Upper lobe of right lung (tissue), 1 donor: ENCODE data around the gene LSM4. TPM values are rescaled to one million over a fixed set of nuclear protein-coding genes. Genes with fewer than 3 reads are reported as not detected.
A peak's percentile ranks its signal among the peaks of the same experiment; 100 is the strongest.
"Not testable (repeated sequence)": the region's sequence is repeated elsewhere in the genome, so short reads cannot be mapped to it uniquely, and the experiment has no call there.

ENCODE experiments used
- ATAC-seq: fragments of 200-7000 bp; cut with Tn5 transposase; one replicate; pipeline ENCODE4 v1.9.1; 2020; ENCODE audit warnings: mild to moderate bottlenecking, moderate library complexity
- DNase-seq: peaks from one replicate; pipeline ENCODE4 v3.0.0-alpha.2; 2020
- H3K27ac ChIP-seq: fragments of 200-600 bp; one replicate; pipeline ENCODE4 v1.8.0; 2022
- H3K27me3 ChIP-seq: fragments of 200-600 bp; one replicate; pipeline ENCODE4 v1.8.0; 2022; ENCODE audit warnings: mild to moderate bottlenecking
- H3K36me3 ChIP-seq: fragments of 200-600 bp; one replicate; pipeline ENCODE4 v1.8.0; 2022
- H3K4me1 ChIP-seq: fragments of 200-600 bp; one replicate; pipeline ENCODE4 v1.8.0; 2022
- H3K4me3 ChIP-seq: fragments of 200-600 bp; one replicate; pipeline ENCODE4 v1.8.0; 2022; ENCODE audit warnings: mild to moderate bottlenecking
- H3K9me3 ChIP-seq: fragments of 200-600 bp; one replicate; pipeline ENCODE4 v1.8.0; 2022
- intact Hi-C: fragments of 100-400 bp; cut with DNase I; formaldehyde crosslinking; loops from one replicate; pipeline ENCODE4 v1.11.0; 2022
- long read RNA-seq: library from polyadenylated mRNA; unstranded; transcript quantifications from one replicate; pipeline ENCODE4 v2.0.0, GENCODE V29; 2021
- total RNA-seq: library from RNA; stranded (reverse); fragmentation: NEBNext Ultra II Directional; extraction: Animal tissue kit (Norgen Biotek cat#: 25700); gene quantifications from one replicate; pipeline ENCODE4 v1.2.1, GENCODE V29; 2021
- TF ChIP-seq, protein P1 (sequence below): fragments of 200-600 bp; IDR thresholded peaks from one replicate; pipeline ENCODE4 v1.8.0; 2022; ENCODE audit warnings: antibody characterized with exemption
- donor health status: DM: no; HTN: yes; CAD: no; lungs with severe emphysema.

The LSM4 gene
- total RNA-seq: 76.9 TPM
- long read RNA-seq, transcript LSM4-203 (5 exons, 1,908 nt): major isoform, 92 of 108 reads
- long read RNA-seq, partial matches to known transcripts: 3 of 108 reads
- long read RNA-seq, other reads (novel, unspliced or antisense): 9 of 108 reads

DNA sequence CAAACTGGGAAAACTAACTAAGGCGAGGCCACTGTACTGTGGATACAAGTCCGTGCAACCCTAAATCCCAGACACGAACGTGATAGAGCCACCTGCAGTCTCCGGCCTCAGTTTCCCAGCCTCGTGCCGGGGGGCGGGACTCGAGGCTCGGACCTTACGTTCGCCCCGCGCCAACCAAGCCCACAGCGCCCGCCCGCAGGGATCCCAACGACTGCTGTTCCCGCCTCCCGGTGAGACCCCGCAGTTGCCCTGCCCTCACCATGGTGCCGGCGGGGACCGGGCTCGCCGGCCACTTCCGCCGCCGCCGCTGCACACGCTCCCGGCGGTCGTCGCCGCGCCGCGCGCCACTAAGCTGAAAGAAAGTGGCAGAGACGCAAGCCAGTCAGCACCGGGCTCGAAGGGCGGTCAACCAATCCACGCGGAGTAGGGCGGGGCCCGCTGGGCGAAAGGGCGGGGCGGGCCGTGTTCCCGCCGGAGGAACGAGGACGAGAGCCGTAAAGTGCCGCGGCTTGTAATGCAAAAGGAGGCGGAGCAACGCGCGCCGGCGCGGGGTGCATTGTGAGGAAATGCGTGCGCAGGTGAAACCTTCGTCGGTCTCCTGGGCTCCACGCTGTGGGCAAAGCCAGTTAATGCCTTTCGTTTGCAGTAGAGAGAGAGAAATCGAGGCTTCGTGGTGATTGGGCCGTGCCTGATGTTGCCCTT lies at the start of gene LSM4:
Gene LSM4 (minus strand): TSS at position 318 of the 702 bp plus-strand sequence. CDS start 56 bp downstream, at position 262.
- H3K9me3 ChIP-seq: no peaks in the 10 kb centered on the region
- no peaks in the 10 kb centered on the region for H3K36me3 ChIP-seq
- H3K27me3 ChIP-seq: no peaks in the 10 kb centered on the region
- peak within 1 kb of the TSS; percentile 96 for H3K27ac ChIP-seq
- H3K4me3 ChIP-seq: peak within 1 kb of the TSS; percentile 88
- DNase-seq (peak; percentile 99), ATAC-seq (peak; percentile 96)
- H3K4me1 ChIP-seq: peaks cover 53% of the 10 kb centered on the region
- TF ChIP-seq, protein P1, sequence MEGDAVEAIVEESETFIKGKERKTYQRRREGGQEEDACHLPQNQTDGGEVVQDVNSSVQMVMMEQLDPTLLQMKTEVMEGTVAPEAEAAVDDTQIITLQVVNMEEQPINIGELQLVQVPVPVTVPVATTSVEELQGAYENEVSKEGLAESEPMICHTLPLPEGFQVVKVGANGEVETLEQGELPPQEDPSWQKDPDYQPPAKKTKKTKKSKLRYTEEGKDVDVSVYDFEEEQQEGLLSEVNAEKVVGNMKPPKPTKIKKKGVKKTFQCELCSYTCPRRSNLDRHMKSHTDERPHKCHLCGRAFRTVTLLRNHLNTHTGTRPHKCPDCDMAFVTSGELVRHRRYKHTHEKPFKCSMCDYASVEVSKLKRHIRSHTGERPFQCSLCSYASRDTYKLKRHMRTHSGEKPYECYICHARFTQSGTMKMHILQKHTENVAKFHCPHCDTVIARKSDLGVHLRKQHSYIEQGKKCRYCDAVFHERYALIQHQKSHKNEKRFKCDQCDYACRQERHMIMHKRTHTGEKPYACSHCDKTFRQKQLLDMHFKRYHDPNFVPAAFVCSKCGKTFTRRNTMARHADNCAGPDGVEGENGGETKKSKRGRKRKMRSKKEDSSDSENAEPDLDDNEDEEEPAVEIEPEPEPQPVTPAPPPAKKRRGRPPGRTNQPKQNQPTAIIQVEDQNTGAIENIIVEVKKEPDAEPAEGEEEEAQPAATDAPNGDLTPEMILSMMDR: peak; percentile 29
- intact Hi-C loops: loop anchor here (5.0 kb wide), 1 partner anchor 41 kb away; the partner anchor contains the start of gene JUND

DNA sequence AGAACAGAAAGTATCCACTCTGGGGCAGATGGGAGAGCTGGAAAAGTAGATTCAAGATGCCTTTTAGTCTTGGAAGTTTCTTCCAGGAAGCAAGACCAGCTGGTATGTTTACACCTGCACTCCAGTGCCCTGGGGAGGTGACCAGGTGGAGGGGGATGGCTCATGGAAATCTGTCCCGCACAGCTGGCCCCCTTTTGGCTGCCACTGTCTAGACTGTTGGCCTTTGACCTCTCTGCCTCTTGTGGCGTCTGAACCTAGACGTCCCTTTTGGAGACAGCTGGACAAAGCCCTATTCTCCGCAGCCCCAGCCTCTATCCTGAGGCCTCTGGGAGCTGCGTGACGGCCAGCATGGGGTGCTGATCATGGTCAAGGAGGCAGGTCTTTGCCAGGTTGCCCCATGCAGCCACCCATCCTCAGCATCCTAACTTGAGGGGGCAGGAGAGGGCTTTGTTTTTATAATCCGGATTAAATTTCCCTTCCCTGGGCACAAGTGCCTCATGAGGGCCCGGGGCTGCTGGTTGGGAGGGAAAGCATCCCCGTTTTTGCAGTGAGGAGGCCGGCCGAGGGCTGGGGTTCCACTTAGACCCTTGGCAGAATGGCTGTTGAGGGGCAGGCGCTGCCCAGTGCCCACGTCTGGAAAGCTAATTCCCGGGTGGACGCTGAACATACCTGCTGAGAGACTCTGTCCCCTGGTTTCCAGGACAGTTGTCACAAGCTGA lies 45.8 kb upstream of the LSM4 start:
- intact Hi-C loops: no loop called here
- Histone ChIP-seq H3K27me3 (no peaks in the 10 kb centered on the region), H3K4me1 (peaks cover 32% of the 10 kb centered on the region), H3K9me3 (no peaks in the 10 kb centered on the region), H3K4me3 (no peak overlapping the region), H3K36me3 (peaks cover under 1% of the 10 kb centered on the region), H3K27ac (peak overlapping the region; percentile 45)
- TF ChIP-seq, protein P1: no peak
- ATAC-seq (peak; percentile 46), DNase-seq (no peak)

DNA sequence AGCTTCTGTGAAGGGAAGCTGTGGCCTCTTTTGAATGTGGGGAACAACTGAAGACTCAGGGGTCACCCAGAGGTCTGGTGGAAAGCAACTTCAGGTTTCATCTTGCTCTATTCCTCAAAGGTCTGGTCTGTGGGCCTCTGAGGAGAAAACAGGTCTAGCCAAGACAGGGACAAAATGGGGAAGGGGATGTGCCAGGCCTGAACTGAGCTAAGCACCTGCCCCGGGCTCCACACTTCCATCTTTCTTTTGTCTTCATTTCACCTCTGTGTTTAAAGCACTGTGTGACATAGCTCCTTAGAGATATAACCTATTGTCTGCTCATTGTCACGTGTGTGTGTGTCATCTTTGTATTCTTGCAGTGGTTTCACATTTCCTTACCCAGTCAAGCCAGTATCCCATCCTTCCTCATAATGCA lies 43.2 kb upstream of the LSM4 start:
- H3K4me3 ChIP-seq: no peak overlapping the region
- ATAC-seq (peak; percentile 36), DNase-seq (no peak)
- peaks cover 18% of the 10 kb centered on the region for H3K36me3 ChIP-seq
- TF ChIP-seq, protein P1: no peak
- H3K4me1 ChIP-seq: peaks cover 29% of the 10 kb centered on the region
- H3K27me3 ChIP-seq: no peaks in the 10 kb centered on the region
- intact Hi-C loops: no loop called here
- no peaks in the 10 kb centered on the region for H3K9me3 ChIP-seq
- peak overlapping the region; percentile 91 for H3K27ac ChIP-seq

DNA sequence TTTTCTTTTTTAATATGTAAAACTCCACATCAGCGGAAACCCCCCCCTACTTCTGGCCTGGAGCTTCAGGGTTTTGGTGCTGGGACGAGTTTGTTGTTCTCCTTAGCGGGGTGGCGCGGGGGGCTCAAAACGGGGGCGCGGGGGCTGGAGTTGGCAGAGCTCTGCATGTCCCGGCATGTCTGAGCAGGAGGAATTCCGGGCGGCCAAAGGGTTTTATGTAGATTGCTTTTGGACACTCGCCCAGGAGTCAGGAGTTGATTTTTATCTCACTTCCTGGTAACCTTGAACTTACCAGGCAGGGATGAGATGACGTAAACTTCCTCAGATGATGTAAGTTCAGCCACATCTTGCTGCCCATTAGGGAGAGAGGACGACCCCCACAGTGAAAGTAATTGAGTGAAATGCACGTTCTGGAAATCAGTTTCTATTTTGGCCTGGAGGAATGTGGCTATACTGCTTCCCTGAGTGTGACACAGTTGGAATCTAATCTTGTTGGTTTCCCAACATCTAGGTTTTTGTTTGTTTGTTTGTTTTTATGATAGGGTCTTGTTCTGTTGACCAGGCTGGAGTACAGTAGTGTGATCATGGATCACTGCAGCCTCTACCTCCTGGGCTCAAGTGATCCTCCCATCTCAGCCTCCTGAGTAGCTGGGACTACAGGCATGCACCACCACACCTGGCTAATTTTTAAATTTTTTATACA lies 42.1 kb upstream of the LSM4 start:
- DNase-seq: peak; percentile 86
- peak; percentile 81 for ATAC-seq
- no peaks in the 10 kb centered on the region for H3K9me3 ChIP-seq

DNA sequence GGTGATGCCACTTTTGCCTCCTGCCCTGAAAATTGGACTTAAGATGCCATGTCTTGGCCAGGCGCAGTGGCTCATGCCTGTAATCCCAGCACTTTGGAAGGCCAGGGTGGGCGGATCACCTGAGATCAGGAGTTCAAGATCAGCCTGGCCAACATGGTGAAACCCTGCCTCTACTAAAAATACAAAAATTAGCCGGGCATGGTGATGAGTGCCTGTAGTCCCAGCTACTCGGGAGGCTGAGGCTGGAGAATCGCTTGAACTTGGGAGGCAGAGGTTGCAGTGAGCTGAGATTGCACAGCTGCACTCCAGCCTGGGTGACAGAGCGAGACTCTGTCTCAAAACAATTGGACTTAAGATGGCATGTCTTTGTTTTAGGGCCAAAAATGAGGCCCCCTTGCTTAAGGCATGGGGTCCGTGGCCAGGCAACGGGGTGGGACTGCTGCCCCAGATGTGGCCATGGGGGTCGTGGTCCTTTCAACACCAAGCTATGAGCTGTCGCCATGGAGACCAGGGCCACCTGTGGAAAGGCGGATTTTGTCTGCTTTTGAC lies 41.5 kb upstream of the LSM4 start:
- Histone ChIP-seq H3K27ac (peak overlapping the region; percentile 91), H3K36me3 (peaks cover 27% of the 10 kb centered on the region), H3K4me1 (peaks cover 29% of the 10 kb centered on the region)
- H3K9me3 ChIP-seq, H3K4me3 ChIP-seq, H3K27me3 ChIP-seq, DNase-seq, ATAC-seq, intact Hi-C loops: not testable (repeated sequence)

More for the DNA sequence above, 42.1 kb upstream of the LSM4 start:
- intact Hi-C loops: no loop called here
- Histone ChIP-seq H3K4me3 (no peak overlapping the region), H3K4me1 (peaks cover 29% of the 10 kb centered on the region), H3K27me3 (no peaks in the 10 kb centered on the region), H3K36me3 (peaks cover 21% of the 10 kb centered on the region), H3K27ac (peak overlapping the region; percentile 91)
- TF ChIP-seq, protein P1: no peak
